ENCODE data around the gene KRTCAP3. TPM values are rescaled to one million over a fixed set of nuclear protein-coding genes. Genes with fewer than 3 reads are reported as not detected.

Gene KRTCAP3
- total and polyA plus RNA-seq, 2 of the 8 experiments (the other 6 are each of a cell fraction or from before 2014, with no cell fraction given), result 55.4 to 72.5 TPM

- no peak; the same call in 1 of the 2 replicates for TF ChIP-seq POLR2AphosphoS5 (IDR thresholded peaks at IDR 0.05; ENCODE audit: low read depth, low read length)
- no peak for TF ChIP-seq SP4 (IDR thresholded peaks at IDR 0.05; ENCODE audit: low read length)
- no peak for TF ChIP-seq GTF2F1 (IDR thresholded peaks at IDR 0.05; ENCODE audit: borderline replicate concordance, low read depth, low read length)
- peak; percentile 49 for TF ChIP-seq TAF7 (optimal IDR thresholded peaks at IDR 0.05; ENCODE audit: borderline replicate concordance, low read depth, low read length)
- no peak for TF ChIP-seq SRF (IDR thresholded peaks at IDR 0.05; ENCODE audit: low read depth, low read length)
- no peak for TF ChIP-seq RXRA (IDR thresholded peaks at IDR 0.05; ENCODE audit: insufficient read depth, low read depth, low read length)
- no peak for TF ChIP-seq ZNF274 (IDR thresholded peaks at IDR 0.05; ENCODE audit: borderline replicate concordance, extremely low read depth, low read length)
These were observed at the start of gene KRTCAP3 (continued) for GRCh38 chr2:27441958-27442919.
